HepG2 (cell line): Measurements from ENCODE around the gene IPO5. TPM values are rescaled to one million over a fixed set of nuclear protein-coding genes. Genes with fewer than 3 reads are reported as not detected.

Experiments used
- ATAC-seq: fragments of 200-7000 bp; cut with Tn5 transposase; 3 replicates; pipeline ENCODE4 v1.9.1; 2020; ENCODE audit warnings: mild to moderate bottlenecking, moderate library complexity
- BruUV-seq: library from RNA; stranded (reverse); fragments of 400-500 nt; replicated peaks from 2 replicates; lab custom pipeline; 2021; lab: Mats Ljungman, UMichigan
- CTCF ChIA-PET: fragments of 300-600 bp; formaldehyde crosslinking; extraction: SDS; loops from one replicate; lab custom pipeline; 2021; ENCODE audit warnings: low total read pairs, inconsistent platforms, low intra/inter-chr PET ratio; lab: Yijun Ruan, JAX
- POLR2A ChIA-PET: fragments of 350-600 bp; sonication (Branson Sonifier 250); formaldehyde crosslinking; loops from one replicate; lab custom pipeline; 2020; ENCODE audit warnings: antibody characterized with exemption, inconsistent platforms; lab: Yijun Ruan, JAX
- DNase-seq: peaks from one replicate; pipeline ENCODE4 v3.0.0-alpha.2; 2015; ENCODE audit warnings: low spot score
- FAIRE-seq: peaks from 3 replicates; lab custom pipeline; 2011; peaks lifted over from hg19 to GRCh38; lab: Jason Lieb, UNC
- H2AFZ ChIP-seq: one replicate; pipeline ENCODE4 v1.6.1; 2011; ENCODE audit warnings: low read length, inconsistent platforms
- H3K27ac ChIP-seq: fragments of 300-600 bp; 3 replicates; pipeline ENCODE4 v1.8.0; 2011; ENCODE audit warnings: mixed run types, mild to moderate bottlenecking, mixed read lengths, low read length, inconsistent platforms; ENCODE audit not compliant: insufficient read depth; ENCODE audit errors: extremely low read length
- H3K27me3 ChIP-seq, 2 experiments: fragments of 200-600 bp in 1 of 2; 2 replicates in 1 of 2; 3 replicates in 1 of 2; pipeline versions ENCODE4 v1.6.0 to v1.8.0; 2011; ENCODE audit warnings: low read length in 2 of 2, mild to moderate bottlenecking in 2 of 2, moderate library complexity in 2 of 2, inconsistent platforms in 1 of 2; ENCODE audit not compliant: insufficient read depth in 2 of 2, control insufficient read depth in 1 of 2
- H3K36me3 ChIP-seq, 2 experiments: fragments of 200-600 bp in 1 of 2; replicated peaks in 1 of 2; 2 replicates in 1 of 2; 3 replicates in 1 of 2; pipeline versions ENCODE4 v1.5.1 to v1.8.0; 2011; ENCODE audit warnings: low read length in 2 of 2, inconsistent platforms in 1 of 2; ENCODE audit not compliant: insufficient read depth in 2 of 2, control insufficient read depth in 1 of 2
- H3K4me1 ChIP-seq: 2 replicates; pipeline ENCODE4 v1.5.1; 2012; ENCODE audit warnings: low read length, inconsistent platforms; ENCODE audit not compliant: insufficient read depth
- H3K4me2 ChIP-seq: 2 replicates; pipeline ENCODE4 v1.6.0; 2011; ENCODE audit warnings: low read depth, low read length, inconsistent platforms
- H3K4me3 ChIP-seq, 3 experiments: fragments of 200-600 bp in 1 of 3; sonication (generic), shearing (Covaris generic) in 1 of 3; replicated peaks in 1 of 3; 2 replicates each; pipeline ENCODE4 v1.5.1; 2011 to 2016; ENCODE audit warnings: low read length in 3 of 3, inconsistent platforms in 2 of 3, low read depth in 2 of 3, mild to moderate bottlenecking in 2 of 3, control low read depth in 1 of 3, mixed read lengths in 1 of 3; ENCODE audit not compliant: insufficient read depth in 1 of 3
- H3K79me2 ChIP-seq: one replicate; pipeline ENCODE4 v1.6.1; 2011; ENCODE audit warnings: low read length, inconsistent platforms; ENCODE audit not compliant: insufficient read depth
- H3K9ac ChIP-seq: 2 replicates; pipeline ENCODE4 v1.6.0; 2011; ENCODE audit warnings: mild to moderate bottlenecking, low read depth, low read length, inconsistent platforms; ENCODE audit not compliant: insufficient read depth
- H3K9me3 ChIP-seq: 2 replicates; pipeline ENCODE4 v1.5.1; 2012; ENCODE audit warnings: mild to moderate bottlenecking, low read length
- H4K20me1 ChIP-seq: 2 replicates; pipeline ENCODE4 v1.6.0; 2011; ENCODE audit warnings: inconsistent platforms, mild to moderate bottlenecking, low read length, moderate library complexity; ENCODE audit not compliant: insufficient read depth
- CBX2 ChIP-seq, 2 experiments: fragments of 200-600 bp in 1 of 2; sonication (generic); formaldehyde crosslinking in 1 of 2; IDR thresholded peaks; 2 replicates each; pipeline versions ENCODE4 v1.7.0 to v1.8.1; 2018 to 2022; ENCODE audit warnings: low read depth in 2 of 2, low read length in 1 of 2, mild to moderate bottlenecking in 1 of 2, missing genetic modification reagents in 1 of 2
- DDIT3 ChIP-seq: sonication (generic); formaldehyde crosslinking; IDR thresholded peaks from 2 replicates; pipeline ENCODE4 v1.4.0; 2020; ENCODE audit warnings: mild to moderate bottlenecking, missing genetic modification reagents
- JARID2 ChIP-seq: sonication (generic); formaldehyde crosslinking; IDR thresholded peaks from 2 replicates; pipeline ENCODE4 v1.8.1; 2023; ENCODE audit warnings: missing genetic modification reagents, inconsistent platforms; ENCODE audit not compliant: insufficient replicate concordance
- MIER2 ChIP-seq: IDR thresholded peaks from 2 replicates; pipeline ENCODE4 v1.6.1; 2016; ENCODE audit warnings: missing biosample characterization, missing genetic modification reagents
- PAF1 ChIP-seq: IDR thresholded peaks from 2 replicates; pipeline ENCODE4 v1.6.1; 2016; ENCODE audit warnings: missing genetic modification reagents, missing compliant biosample characterization
- RNF2 ChIP-seq: fragments of 450-650 bp; conservative IDR thresholded peaks from 2 replicates; pipeline ENCODE4 v1.6.1; 2016; ENCODE audit warnings: low read depth
- SIN3B ChIP-seq: fragments of 150-350 bp; IDR thresholded peaks from 2 replicates; pipeline ENCODE4 v1.6.1; 2014; ENCODE audit warnings: low read length
- ZHX1 ChIP-seq: sonication (generic); formaldehyde crosslinking; IDR thresholded peaks from 2 replicates; pipeline ENCODE4 v1.8.1; 2022; ENCODE audit warnings: low read depth, mild to moderate bottlenecking, missing genetic modification reagents
- ZNF17 ChIP-seq: sonication (generic); formaldehyde crosslinking; IDR thresholded peaks from 2 replicates; pipeline ENCODE4 v1.5.0; 2020; ENCODE audit warnings: mild to moderate bottlenecking, missing genetic modification reagents
- ZNF567 ChIP-seq: sonication (generic); formaldehyde crosslinking; IDR thresholded peaks from 2 replicates; pipeline ENCODE4 v1.8.1; 2023; ENCODE audit warnings: mild to moderate bottlenecking, missing genetic modification reagents, borderline replicate concordance
- ZNF576 ChIP-seq: sonication (generic); formaldehyde crosslinking; IDR thresholded peaks from 2 replicates; pipeline ENCODE4 v1.4.0; 2020; ENCODE audit warnings: mild to moderate bottlenecking, missing genetic modification reagents
- ZNF619 ChIP-seq: sonication (generic); formaldehyde crosslinking; IDR thresholded peaks from 2 replicates; pipeline ENCODE4 v1.4.0; 2020; ENCODE audit warnings: mild to moderate bottlenecking, missing genetic modification reagents
- ZNF746 ChIP-seq: sonication (generic); formaldehyde crosslinking; IDR thresholded peaks from 2 replicates; pipeline ENCODE4 v1.8.0; 2022; ENCODE audit warnings: mild to moderate bottlenecking, missing genetic modification reagents
- ZUFSP ChIP-seq: sonication (generic); formaldehyde crosslinking; IDR thresholded peaks from 2 replicates; pipeline ENCODE4 v1.9.0; 2021; ENCODE audit warnings: missing genetic modification reagents, mild to moderate bottlenecking, borderline replicate concordance
- WGBS: methylation state at CpG from one replicate; pipeline ENCODE4 v1.1.6; 2017; ENCODE audit warnings: low lambda C conversion rate; 5-methylcytosine and 5-hydroxymethylcytosine counted together
- in situ Hi-C: cut with HindIII; loops from 2 replicates; pipeline ENCODE4 v1.10.0; 2017; ENCODE audit warnings: low pct_unique_long_range_greater_than_20kb; ENCODE audit not compliant: extremely low pct_ligation_motif_present
- intact Hi-C: fragments of 100-400 bp; cut with micrococcal nuclease; formaldehyde crosslinking; loops from one replicate; pipeline ENCODE4 v1.10.0; 2022; ENCODE audit not compliant: unreplicated experiment
- polyA plus RNA-seq, 8 experiments: library from polyadenylated mRNA; depleted of rRNA in 3 of 8; stranded (reverse) in 7 of 8; unstranded in 1 of 8; fragments of >200 nt; fragmentation: Illumina TruSeq in 4 of 8; extraction: Trizol in 4 of 8; gene quantifications; 2 replicates each; pipeline versions ENCODE4 v1.2.1 to v1.2.3, GENCODE V29; 2011 to 2016; ENCODE audit warnings: low read depth in 4 of 8, missing spikeins in 1 of 8, mixed read lengths in 1 of 8; ENCODE audit not compliant: insufficient read depth in 1 of 8
- total RNA-seq, 5 experiments: library from RNA; depleted of rRNA; stranded (reverse); fragments of >200 nt; fragmentation: Illumina TruSeq; extraction: Trizol; gene quantifications; 2 replicates each; pipeline ENCODE4 v1.2.3, GENCODE V29; 2016; ENCODE audit warnings: low read depth in 1 of 5

IPO5 gene
- total and polyA plus RNA-seq, 2 of the 13 experiments (the other 11 are each of a cell fraction or from before 2014, with no cell fraction given): 155 to 242 TPM

- Histone ChIP-seq H4K20me1 (no peaks in the 10 kb centered on the region), H3K4me2 (no peak overlapping the region), H3K79me2 (no peaks in the 10 kb centered on the region), H3K9ac (no peak overlapping the region), H2AFZ (no peak overlapping the region), H3K9me3 (no peaks in the 10 kb centered on the region), H3K4me1 (no peaks in the 10 kb centered on the region), H3K27me3 (no peaks in the 10 kb centered on the region), H3K27ac (no peak overlapping the region), H3K36me3 (no peaks in the 10 kb centered on the region), H3K4me3 (no peak overlapping the region)
- ATAC-seq: no peak
- POLR2A ChIA-PET: no interaction called here
- CTCF ChIA-PET: no interaction called here
- no TSS peak for BruUV-seq
- intact Hi-C loops: no loop called here
- FAIRE-seq: no peak
- DNase-seq: no peak
- no peak for TF ChIP-seq ZNF619 (CRISPR knock-in tag)
- TF ChIP-seq CBX2 (IDR thresholded peaks at IDR 0.05; ENCODE audit: low read depth, low read length): no peak
- no peak for TF ChIP-seq CBX2 (CRISPR knock-in tag; IDR thresholded peaks at IDR 0.05; ENCODE audit: low read depth)
- no peak for TF ChIP-seq ZNF746 (CRISPR knock-in tag)
- no peak for TF ChIP-seq MIER2 (CRISPR knock-in tag)
- no peak for TF ChIP-seq ZNF576 (CRISPR knock-in tag)
- no peak for TF ChIP-seq RNF2
- in situ Hi-C loops: no loop called here
Observed at GRCh38 chr13:97933776-97934175, 19.7 kb upstream of the IPO5 start.

GRCh38 chr13:97934590-97934989 lies 18.9 kb upstream of the IPO5 start:
- Histone ChIP-seq H3K4me2 (no peak overlapping the region), H2AFZ (no peak overlapping the region), H3K79me2 (no peaks in the 10 kb centered on the region), H3K9ac (no peak overlapping the region), H3K27me3 (no peaks in the 10 kb centered on the region), H3K4me1 (no peaks in the 10 kb centered on the region), H3K27ac (no peak overlapping the region), H4K20me1 (no peaks in the 10 kb centered on the region), H3K4me3 (no peak overlapping the region), H3K9me3 (no peaks in the 10 kb centered on the region), H3K36me3 (no peaks in the 10 kb centered on the region)
- in situ Hi-C loops: no loop called here
- ChIA-PET CTCF (no interaction called here), POLR2A (no interaction called here)
- no peak for ATAC-seq
- WGBS: 4% methylated on average over 5 of the region's 5 CpGs
- DNase-seq: no peak
- FAIRE-seq: no peak
- no TSS peak for BruUV-seq
- intact Hi-C loops: no loop called here
- TF ChIP-seq RNF2: no peak
- TF ChIP-seq ZHX1 (CRISPR knock-in tag): no peak
- no peak for TF ChIP-seq ZNF567 (CRISPR knock-in tag)
- no peak for TF ChIP-seq ZNF17 (CRISPR knock-in tag)
- no peak for TF ChIP-seq SIN3B
- no peak for TF ChIP-seq DDIT3 (CRISPR knock-in tag)
- no peak for TF ChIP-seq ZUFSP (CRISPR knock-in tag)
- no peak for TF ChIP-seq JARID2 (CRISPR knock-in tag)
- TF ChIP-seq PAF1: no peak
